Colonic mucosa (tissue), 4 donors: ENCODE data around the gene IGDCC3. TPM values are rescaled to one million over a fixed set of nuclear protein-coding genes. Genes with fewer than 3 reads are reported as not detected.
A peak's percentile ranks its signal among the peaks of the same experiment; 100 is the strongest.

Experiments used
- DNase-seq: peaks from one replicate; pipeline ENCODE4 v3.0.0-alpha.2; 2020
- H3K27ac ChIP-seq: fragments of 200-600 bp; one replicate; pipeline ENCODE4 v1.8.0; 2021
- H3K27me3 ChIP-seq: fragments of 200-600 bp; one replicate; pipeline ENCODE4 v1.8.0; 2021
- H3K36me3 ChIP-seq: fragments of 200-600 bp; one replicate; pipeline ENCODE4 v1.8.0; 2021
- H3K4me1 ChIP-seq: fragments of 200-600 bp; one replicate; pipeline ENCODE4 v1.8.0; 2021; ENCODE audit warnings: mild to moderate bottlenecking
- H3K4me3 ChIP-seq: fragments of 200-600 bp; one replicate; pipeline ENCODE4 v1.8.0; 2021
- H3K9ac ChIP-seq, 2 donors: one replicate each; pipeline ENCODE4 v1.7.0; 2013; ENCODE audit warnings: control low read depth in 2 of 2, low read depth in 2 of 2, low read length in 2 of 2
- H3K9me3 ChIP-seq: fragments of 200-600 bp; one replicate; pipeline ENCODE4 v1.8.0; 2021
- intact Hi-C: fragments of 100-400 bp; cut with DNase I; formaldehyde crosslinking; loops from one replicate; pipeline ENCODE4 v1.14.1; 2022
- total RNA-seq, 2 donors: library from RNA; stranded (reverse); fragmentation: NEBNext Ultra II Directional in 1 of 2; extraction: Animal tissue kit (Norgen Biotek cat#: 25700) in 1 of 2; gene quantifications; one replicate each; pipeline ENCODE4 v1.2.1, GENCODE V29; 2021
- TF ChIP-seq, protein P1 (sequence below): fragments of 200-600 bp; IDR thresholded peaks from one replicate; pipeline ENCODE4 v1.8.0; 2022; ENCODE audit warnings: antibody characterized with exemption, mild to moderate bottlenecking
- donor health status: healthy.
- donor health status: DM: no; HTN: no; CAD: no.
- donor health status: DM: no; HTN: no; CAD: no.

IGDCC3 gene
- total RNA-seq, 2 donors from 2014 or later, result 0.12 TPM; not detected in 1

GRCh38 chr15:65382921-65383320 is 5.1 kb upstream of the IGDCC3 start:
- Histone ChIP-seq H3K27me3 (peaks cover 14% of the 10 kb centered on the region), H3K4me3 (no peak overlapping the region), H3K9me3 (no peaks in the 10 kb centered on the region), H3K9ac (no peak overlapping the region), H3K27ac (no peak overlapping the region), H3K4me1 (peaks cover 8% of the 10 kb centered on the region), H3K36me3 (no peaks in the 10 kb centered on the region)
- DNase-seq, result no peak
- TF ChIP-seq, protein P1, sequence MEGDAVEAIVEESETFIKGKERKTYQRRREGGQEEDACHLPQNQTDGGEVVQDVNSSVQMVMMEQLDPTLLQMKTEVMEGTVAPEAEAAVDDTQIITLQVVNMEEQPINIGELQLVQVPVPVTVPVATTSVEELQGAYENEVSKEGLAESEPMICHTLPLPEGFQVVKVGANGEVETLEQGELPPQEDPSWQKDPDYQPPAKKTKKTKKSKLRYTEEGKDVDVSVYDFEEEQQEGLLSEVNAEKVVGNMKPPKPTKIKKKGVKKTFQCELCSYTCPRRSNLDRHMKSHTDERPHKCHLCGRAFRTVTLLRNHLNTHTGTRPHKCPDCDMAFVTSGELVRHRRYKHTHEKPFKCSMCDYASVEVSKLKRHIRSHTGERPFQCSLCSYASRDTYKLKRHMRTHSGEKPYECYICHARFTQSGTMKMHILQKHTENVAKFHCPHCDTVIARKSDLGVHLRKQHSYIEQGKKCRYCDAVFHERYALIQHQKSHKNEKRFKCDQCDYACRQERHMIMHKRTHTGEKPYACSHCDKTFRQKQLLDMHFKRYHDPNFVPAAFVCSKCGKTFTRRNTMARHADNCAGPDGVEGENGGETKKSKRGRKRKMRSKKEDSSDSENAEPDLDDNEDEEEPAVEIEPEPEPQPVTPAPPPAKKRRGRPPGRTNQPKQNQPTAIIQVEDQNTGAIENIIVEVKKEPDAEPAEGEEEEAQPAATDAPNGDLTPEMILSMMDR, result no peak
- intact Hi-C loops, result no loop called here

GRCh38 chr15:65382146-65382491 is 4.3 kb upstream of the IGDCC3 start:
- no peaks in the 10 kb centered on the region for H3K9me3 ChIP-seq
- intact Hi-C loops, result no loop called here
- H3K27me3 ChIP-seq, result peaks cover 20% of the 10 kb centered on the region
- H3K27ac ChIP-seq, result no peak overlapping the region
- H3K36me3 ChIP-seq, result no peaks in the 10 kb centered on the region
- DNase-seq, result no peak
- peaks cover 8% of the 10 kb centered on the region for H3K4me1 ChIP-seq
- H3K9ac ChIP-seq, result no peak overlapping the region
- TF ChIP-seq, protein P1, result no peak
- no peak overlapping the region for H3K4me3 ChIP-seq

GRCh38 chr15:65381445-65382145 is 3.8 kb upstream of the IGDCC3 start:
- H3K36me3 ChIP-seq, result no peaks in the 10 kb centered on the region
- H3K9me3 ChIP-seq, result no peaks in the 10 kb centered on the region
- H3K9ac ChIP-seq, result no peak overlapping the region
- no peak overlapping the region for H3K4me3 ChIP-seq
- intact Hi-C loops, result no loop called here
- peaks cover 25% of the 10 kb centered on the region for H3K27me3 ChIP-seq
- peaks cover 10% of the 10 kb centered on the region for H3K4me1 ChIP-seq
- TF ChIP-seq, protein P1, result no peak
- DNase-seq, result no peak
- H3K27ac ChIP-seq, result no peak overlapping the region

GRCh38 chr15:65379986-65380385 is 2.2 kb upstream of the IGDCC3 start:
- Histone ChIP-seq H3K9ac (no peak overlapping the region), H3K4me1 (peaks cover 5% of the 10 kb centered on the region), H3K9me3 (no peaks in the 10 kb centered on the region), H3K4me3 (no peak overlapping the region), H3K27me3 (peaks cover 38% of the 10 kb centered on the region), H3K36me3 (no peaks in the 10 kb centered on the region), H3K27ac (no peak overlapping the region)
- no peak for DNase-seq
- TF ChIP-seq, protein P1, result no peak
- intact Hi-C loops, result no loop called here

- Histone ChIP-seq H3K27ac (no peak overlapping the region), H3K9ac (no peak overlapping the region), H3K4me3 (peak overlapping the region; percentile 38), H3K36me3 (no peaks in the 10 kb centered on the region), H3K4me1 (peaks cover 3% of the 10 kb centered on the region), H3K9me3 (no peaks in the 10 kb centered on the region), H3K27me3 (peaks cover 42% of the 10 kb centered on the region)
- intact Hi-C loops, result no loop called here
- TF ChIP-seq, protein P1, result no peak
- no peak for DNase-seq
Observed at GRCh38 chr15:65377105-65377975, 462 bp downstream of the IGDCC3 start.
